Body of pancreas (tissue), 4 donors: ENCODE measurements around the gene ST6GAL1.

Experiments
- POLR2A ChIP-seq, 3 donors: fragments of 450-650 bp; IDR thresholded peaks; one replicate each; pipeline ENCODE4 v1.6.1; 2016; ENCODE audit warnings: antibody characterized with exemption in 3 of 3, mild to moderate bottlenecking in 2 of 3
- TF ChIP-seq, protein P1 (sequence below), 7 experiments: fragments of 450-650 bp in 4 of 7; fragments of 200-600 bp in 3 of 7; sonication (generic) in 3 of 7; IDR thresholded peaks; one replicate each; pipeline ENCODE4 v1.5.1; 2016 to 2019; ENCODE audit warnings: antibody characterized with exemption in 7 of 7

DNA sequence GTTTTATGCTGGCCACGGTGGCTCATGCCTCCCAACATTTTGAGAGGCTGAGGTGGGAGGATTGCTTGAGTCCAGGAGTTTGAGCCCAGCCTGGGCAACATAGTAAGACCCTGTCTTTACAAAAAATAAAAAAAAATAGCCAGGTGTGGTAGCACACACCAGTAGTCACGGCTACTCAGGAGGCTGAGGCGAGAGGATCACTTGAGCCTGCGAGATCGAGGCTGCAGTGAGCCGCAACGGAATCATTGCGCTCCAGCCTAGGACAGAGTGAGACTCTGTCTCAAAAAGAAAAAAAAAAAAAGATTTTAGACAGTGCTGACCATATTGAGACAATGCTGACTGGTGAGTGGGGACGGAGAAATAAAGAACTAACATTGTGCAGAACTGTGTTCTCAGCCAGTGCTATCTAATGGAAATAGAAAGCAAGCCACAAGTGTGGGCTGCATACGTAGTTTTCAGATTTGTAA is 67.2 kb downstream of the ST6GAL1 start:
- TF ChIP-seq, protein P1, sequence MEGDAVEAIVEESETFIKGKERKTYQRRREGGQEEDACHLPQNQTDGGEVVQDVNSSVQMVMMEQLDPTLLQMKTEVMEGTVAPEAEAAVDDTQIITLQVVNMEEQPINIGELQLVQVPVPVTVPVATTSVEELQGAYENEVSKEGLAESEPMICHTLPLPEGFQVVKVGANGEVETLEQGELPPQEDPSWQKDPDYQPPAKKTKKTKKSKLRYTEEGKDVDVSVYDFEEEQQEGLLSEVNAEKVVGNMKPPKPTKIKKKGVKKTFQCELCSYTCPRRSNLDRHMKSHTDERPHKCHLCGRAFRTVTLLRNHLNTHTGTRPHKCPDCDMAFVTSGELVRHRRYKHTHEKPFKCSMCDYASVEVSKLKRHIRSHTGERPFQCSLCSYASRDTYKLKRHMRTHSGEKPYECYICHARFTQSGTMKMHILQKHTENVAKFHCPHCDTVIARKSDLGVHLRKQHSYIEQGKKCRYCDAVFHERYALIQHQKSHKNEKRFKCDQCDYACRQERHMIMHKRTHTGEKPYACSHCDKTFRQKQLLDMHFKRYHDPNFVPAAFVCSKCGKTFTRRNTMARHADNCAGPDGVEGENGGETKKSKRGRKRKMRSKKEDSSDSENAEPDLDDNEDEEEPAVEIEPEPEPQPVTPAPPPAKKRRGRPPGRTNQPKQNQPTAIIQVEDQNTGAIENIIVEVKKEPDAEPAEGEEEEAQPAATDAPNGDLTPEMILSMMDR (IDR thresholded peaks at IDR 0.05): no peak
- no peak for TF ChIP-seq POLR2A (IDR thresholded peaks at IDR 0.05)
